ENCODE results near the gene GFPT2. TPM values are rescaled to one million over a fixed set of nuclear protein-coding genes. Genes with fewer than 3 reads are reported as not detected.

GFPT2 gene
- 34.6 to 54.2 TPM (median 51.6 TPM) in 5 replicates for total RNA-seq (2022; extraction: Qiagen RNA extraction; ENCODE audit: low read depth)

DNA sequence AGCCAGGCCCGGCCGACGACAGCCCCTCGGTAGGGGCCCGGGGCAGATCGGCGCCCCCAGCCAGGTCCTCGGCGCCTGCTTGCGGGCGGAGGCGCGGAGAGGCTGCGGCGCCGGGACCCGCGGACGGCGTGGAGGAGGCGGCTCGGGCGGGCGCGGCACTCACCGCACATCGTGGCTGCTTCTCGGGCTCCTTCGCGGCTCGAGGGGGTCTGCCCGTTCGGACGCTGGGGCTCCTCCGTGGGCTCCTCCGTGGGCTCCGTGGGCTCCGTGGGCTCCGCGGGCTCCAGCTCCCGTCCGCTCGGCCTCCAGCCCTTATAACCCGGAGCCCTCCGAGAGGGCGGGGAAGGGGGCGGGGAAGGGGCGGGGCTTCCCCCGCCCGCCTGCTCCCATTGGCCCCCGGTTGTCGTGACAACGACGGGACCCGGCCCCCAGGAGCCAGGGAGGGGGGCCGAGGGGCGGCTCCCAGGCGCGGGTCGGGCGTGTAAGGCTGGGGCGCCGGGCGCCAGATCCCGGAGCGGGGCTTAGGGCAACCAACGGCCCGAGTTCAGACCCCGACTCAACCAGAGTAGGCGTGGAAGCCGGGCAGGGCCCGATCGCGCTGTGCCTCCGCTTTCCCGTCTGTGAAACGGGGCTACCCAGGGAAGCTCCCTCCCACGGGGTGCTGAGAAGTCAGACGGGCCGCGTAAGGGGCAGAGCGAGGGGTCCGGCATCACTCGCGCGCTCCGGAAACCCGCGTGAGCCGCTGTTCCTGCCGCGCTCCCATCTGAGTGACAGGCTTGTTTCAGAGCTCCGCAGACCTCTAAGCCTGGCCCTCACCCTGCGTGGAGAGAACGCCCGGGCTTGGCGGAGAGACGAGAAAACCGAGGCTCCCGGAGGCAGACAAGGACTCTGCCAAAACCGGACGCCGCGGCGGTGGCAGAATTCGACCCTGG is at the start of gene GFPT2:
Gene GFPT2, minus strand, starts transcription at position 289 of the 932 bp plus-strand sequence. Its CDS starts 119 bp downstream, at position 170.

DNA sequence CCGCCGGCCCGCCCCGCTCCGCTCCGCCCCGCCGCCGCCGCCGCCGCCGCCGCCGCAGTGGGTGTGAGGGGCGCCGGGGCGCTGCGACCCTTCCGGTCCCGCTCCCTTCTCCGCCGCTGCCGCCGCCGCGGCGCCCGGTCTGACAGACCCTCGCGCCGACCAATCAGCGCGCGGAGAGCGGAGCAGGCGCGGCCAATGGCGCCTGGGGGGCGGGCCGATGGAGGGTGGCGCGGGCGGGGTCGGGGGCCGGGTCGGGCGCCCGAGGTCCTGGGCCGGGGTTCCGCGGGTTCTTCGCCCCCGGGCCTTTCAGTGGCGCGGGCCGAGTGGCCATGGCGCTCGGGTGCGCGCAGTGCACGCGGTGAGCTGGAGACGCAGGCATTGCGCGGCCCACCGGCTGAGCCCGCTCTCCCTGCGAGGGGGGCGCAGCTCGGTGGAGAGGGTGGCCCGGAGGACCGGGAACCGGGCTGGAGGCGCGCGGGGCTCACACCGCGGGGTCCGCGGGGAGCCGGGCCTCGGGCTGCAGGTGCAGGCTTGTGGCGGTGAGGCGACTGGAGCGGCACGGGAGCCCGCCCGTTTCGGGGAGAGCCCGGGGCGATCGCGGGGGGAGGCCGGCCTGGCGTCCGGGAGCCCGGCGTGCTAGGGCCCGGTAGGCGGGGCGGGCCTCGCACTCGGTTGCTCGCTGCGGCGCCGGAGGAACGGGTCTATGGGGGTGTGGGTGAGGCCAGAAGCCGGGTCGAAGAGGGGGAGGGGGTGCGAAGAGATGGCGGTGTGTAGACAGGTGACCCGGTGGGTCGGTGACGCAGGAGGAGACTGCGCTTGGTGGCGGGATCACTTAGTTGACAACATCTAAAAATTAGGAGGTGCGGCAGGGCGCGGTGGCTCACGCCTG is 60.9 kb downstream of the GFPT2 start, which contains the start of gene MAPK9:
Gene MAPK9, minus strand, starts transcription at position 141 of the 889 bp plus-strand sequence. CDS start 11,522 bp downstream, outside the sequence.

Other genes with a start within 250 kb of the GFPT2 start
- gene RASGEF1C, start 144.1 kb downstream of the GFPT2 start, total RNA-seq (2022; extraction: Qiagen RNA extraction; ENCODE audit: low read depth) = 0.07 to 0.18 TPM (median 0.14 TPM) in 4 of 5 replicates, not detected in the other
- 31.0 to 46.5 TPM (median 41.9 TPM) in 5 replicates for gene MAPK9, start 61.3 kb downstream of the GFPT2 start, total RNA-seq (2022; extraction: Qiagen RNA extraction; ENCODE audit: low read depth)
- gene CNOT6, start 141.0 kb upstream of the GFPT2 start, total RNA-seq (2022; extraction: Qiagen RNA extraction; ENCODE audit: low read depth) = 18.3 to 27.3 TPM (median 25.1 TPM) in 5 replicates
- not detected in 5 replicates for gene SCGB3A1, start 238.2 kb upstream of the GFPT2 start, total RNA-seq (2022; extraction: Qiagen RNA extraction; ENCODE audit: low read depth)

All from A549 treated with DMSO at 1 μM for 4 hours (cell line).